Measurements from ENCODE around the gene MAN1B1. TPM values are rescaled to one million over a fixed set of nuclear protein-coding genes. Genes with fewer than 3 reads are reported as not detected.
A peak's percentile ranks its signal among the peaks of the same experiment; 100 is the strongest.

Gene MAN1B1
- total RNA-seq, 1 donor from 2014 or later = 59.8 TPM

GRCh38 chr9:137044037-137044436 lies 42.7 kb upstream of the MAN1B1 start:
- H3K9me3 Mint-ChIP-seq (ENCODE audit: unreplicated experiment) = no peaks in the 10 kb centered on the region
- no peaks in the 10 kb centered on the region for H3K36me3 Mint-ChIP-seq (ENCODE audit: unreplicated experiment)
- H3K4me1 Mint-ChIP-seq (ENCODE audit: low read depth, unreplicated experiment) = no peaks in the 10 kb centered on the region
- H3K27ac Mint-ChIP-seq (ENCODE audit: unreplicated experiment) = no peak overlapping the region
- H3K4me3 Mint-ChIP-seq (ENCODE audit: unreplicated experiment) = peak overlapping the region; percentile 30
- peaks cover 4% of the 10 kb centered on the region for H3K27me3 Mint-ChIP-seq (ENCODE audit: unreplicated experiment)
- DNase-seq = no peak
- TF ChIP-seq, protein P1, sequence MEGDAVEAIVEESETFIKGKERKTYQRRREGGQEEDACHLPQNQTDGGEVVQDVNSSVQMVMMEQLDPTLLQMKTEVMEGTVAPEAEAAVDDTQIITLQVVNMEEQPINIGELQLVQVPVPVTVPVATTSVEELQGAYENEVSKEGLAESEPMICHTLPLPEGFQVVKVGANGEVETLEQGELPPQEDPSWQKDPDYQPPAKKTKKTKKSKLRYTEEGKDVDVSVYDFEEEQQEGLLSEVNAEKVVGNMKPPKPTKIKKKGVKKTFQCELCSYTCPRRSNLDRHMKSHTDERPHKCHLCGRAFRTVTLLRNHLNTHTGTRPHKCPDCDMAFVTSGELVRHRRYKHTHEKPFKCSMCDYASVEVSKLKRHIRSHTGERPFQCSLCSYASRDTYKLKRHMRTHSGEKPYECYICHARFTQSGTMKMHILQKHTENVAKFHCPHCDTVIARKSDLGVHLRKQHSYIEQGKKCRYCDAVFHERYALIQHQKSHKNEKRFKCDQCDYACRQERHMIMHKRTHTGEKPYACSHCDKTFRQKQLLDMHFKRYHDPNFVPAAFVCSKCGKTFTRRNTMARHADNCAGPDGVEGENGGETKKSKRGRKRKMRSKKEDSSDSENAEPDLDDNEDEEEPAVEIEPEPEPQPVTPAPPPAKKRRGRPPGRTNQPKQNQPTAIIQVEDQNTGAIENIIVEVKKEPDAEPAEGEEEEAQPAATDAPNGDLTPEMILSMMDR (IDR thresholded peaks at IDR 0.05; ENCODE audit: partially characterized antibody, unreplicated experiment) = no peak

DNA sequence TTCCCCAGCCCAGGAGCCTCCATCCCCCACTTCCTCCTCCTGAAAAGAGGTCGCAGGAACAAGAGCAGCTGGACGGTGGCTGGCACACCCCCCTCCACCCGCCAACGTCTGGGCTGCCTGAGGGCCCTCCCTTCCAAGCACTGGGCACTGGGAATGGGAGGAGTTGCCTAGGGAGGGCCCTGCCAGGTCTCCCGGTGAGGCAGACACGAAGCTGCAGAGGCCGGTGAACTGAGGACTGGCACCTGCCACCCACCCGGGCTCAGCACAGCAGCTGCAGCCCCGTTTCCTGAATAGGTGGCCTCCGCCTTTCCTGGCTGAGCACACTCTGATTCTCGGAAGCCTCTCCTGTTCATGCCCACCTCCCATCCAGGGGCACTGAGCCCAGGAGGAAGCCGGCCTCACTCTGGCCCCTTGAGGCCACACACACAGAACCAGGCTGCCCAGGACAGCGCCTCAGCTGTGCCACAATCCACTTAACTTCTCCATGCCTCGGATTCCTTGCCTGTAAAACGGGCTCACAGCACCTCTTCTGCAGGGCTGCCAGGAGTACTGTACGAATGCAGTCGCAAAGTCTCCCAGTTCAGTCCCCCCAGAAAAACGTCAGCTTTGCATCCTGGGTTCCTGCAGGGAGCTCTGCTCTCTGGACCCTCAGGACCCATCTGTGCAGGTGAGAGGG lies 42.1 kb upstream of the MAN1B1 start:
- no peaks in the 10 kb centered on the region for H3K4me1 Mint-ChIP-seq (ENCODE audit: low read depth, unreplicated experiment)
- TF ChIP-seq, protein P1 (IDR thresholded peaks at IDR 0.05; ENCODE audit: partially characterized antibody, unreplicated experiment) = no peak

GRCh38 chr9:137045294-137046087 lies 41.3 kb upstream of the MAN1B1 start:
- no peaks in the 10 kb centered on the region for H3K4me1 Mint-ChIP-seq (ENCODE audit: low read depth, unreplicated experiment)
- H3K27ac Mint-ChIP-seq (ENCODE audit: unreplicated experiment) = peak overlapping the region; percentile 48
- peak; percentile 85 for DNase-seq
- no peaks in the 10 kb centered on the region for H3K9me3 Mint-ChIP-seq (ENCODE audit: unreplicated experiment)
- TF ChIP-seq, protein P1 (IDR thresholded peaks at IDR 0.05; ENCODE audit: partially characterized antibody, unreplicated experiment) = no peak
- H3K4me3 Mint-ChIP-seq (ENCODE audit: unreplicated experiment) = peak overlapping the region; percentile 91
- no peaks in the 10 kb centered on the region for H3K36me3 Mint-ChIP-seq (ENCODE audit: unreplicated experiment)
- peaks cover 4% of the 10 kb centered on the region for H3K27me3 Mint-ChIP-seq (ENCODE audit: unreplicated experiment)

More for the DNA sequence above, 42.1 kb upstream of the MAN1B1 start:
- Mint-ChIP-seq H3K4me3 (ENCODE audit: unreplicated experiment) (peak overlapping the region; percentile 91), H3K27me3 (ENCODE audit: unreplicated experiment) (peaks cover 4% of the 10 kb centered on the region), H3K27ac (ENCODE audit: unreplicated experiment) (peak overlapping the region; percentile 48), H3K36me3 (ENCODE audit: unreplicated experiment) (no peaks in the 10 kb centered on the region), H3K9me3 (ENCODE audit: unreplicated experiment) (no peaks in the 10 kb centered on the region)
- DNase-seq = no peak

GRCh38 chr9:137046088-137046787 lies 40.5 kb upstream of the MAN1B1 start, which contains the start of gene NPDC1:
TSS of gene NPDC1 (minus strand) at chr9:137046177. CDS start at chr9:137045989, 188 bp downstream.
- Mint-ChIP-seq H3K9me3 (ENCODE audit: unreplicated experiment) (no peaks in the 10 kb centered on the region), H3K27me3 (ENCODE audit: unreplicated experiment) (peaks cover 4% of the 10 kb centered on the region), H3K36me3 (ENCODE audit: unreplicated experiment) (no peaks in the 10 kb centered on the region), H3K4me1 (ENCODE audit: low read depth, unreplicated experiment) (no peaks in the 10 kb centered on the region), H3K27ac (ENCODE audit: unreplicated experiment) (peak within 1 kb of the TSS; percentile 48), H3K4me3 (ENCODE audit: unreplicated experiment) (peak within 1 kb of the TSS; percentile 91)
- TF ChIP-seq, protein P1 (IDR thresholded peaks at IDR 0.05; ENCODE audit: partially characterized antibody, unreplicated experiment) = peak; percentile 93
- DNase-seq = peak; percentile 93
